ENCODE measurements around the gene NUP93.
"Not testable (repeated sequence)": the region's sequence is repeated elsewhere in the genome, so short reads cannot be mapped to it uniquely, and the experiment has no call there.

Gene NUP93

DNA sequence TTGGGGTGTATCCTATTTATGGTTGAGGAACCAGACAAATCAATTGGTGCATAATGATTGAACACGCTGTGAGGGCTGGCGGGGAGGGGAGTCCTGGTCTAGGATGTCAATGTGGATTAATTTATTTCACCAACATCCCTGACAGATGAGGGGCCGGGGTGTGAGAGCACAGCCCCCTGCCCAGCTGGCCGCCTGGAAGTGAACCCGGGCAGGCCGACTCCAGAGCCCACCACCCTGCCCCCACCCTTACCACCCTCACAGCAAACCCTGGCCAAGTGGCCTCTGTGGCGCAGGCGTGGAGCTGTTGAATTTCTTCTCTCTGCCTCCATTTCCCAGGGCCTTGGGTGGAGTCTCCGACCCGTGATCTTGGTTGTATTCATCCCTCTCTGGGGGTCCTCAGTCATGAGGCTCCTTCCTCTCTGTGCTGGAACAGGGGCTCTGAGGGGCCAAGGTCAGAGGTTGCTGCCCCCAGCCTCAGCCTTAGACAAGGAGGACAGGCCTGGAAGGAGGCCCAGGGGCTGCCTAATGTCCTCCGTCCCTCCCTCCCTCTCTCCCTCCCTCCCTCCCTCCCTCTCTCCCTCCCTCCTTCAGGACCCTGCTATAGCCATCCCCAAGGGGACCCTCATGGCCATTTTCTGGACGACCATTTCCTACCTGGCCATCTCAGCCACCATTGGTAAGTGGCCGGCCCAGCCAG is 147.7 kb downstream of the NUP93 start:
- no peak for DNase-seq

- DNase-seq: no peak
These were observed 148.4 kb downstream of the NUP93 start for GRCh38 chr16:56878282-56878854.

DNA sequence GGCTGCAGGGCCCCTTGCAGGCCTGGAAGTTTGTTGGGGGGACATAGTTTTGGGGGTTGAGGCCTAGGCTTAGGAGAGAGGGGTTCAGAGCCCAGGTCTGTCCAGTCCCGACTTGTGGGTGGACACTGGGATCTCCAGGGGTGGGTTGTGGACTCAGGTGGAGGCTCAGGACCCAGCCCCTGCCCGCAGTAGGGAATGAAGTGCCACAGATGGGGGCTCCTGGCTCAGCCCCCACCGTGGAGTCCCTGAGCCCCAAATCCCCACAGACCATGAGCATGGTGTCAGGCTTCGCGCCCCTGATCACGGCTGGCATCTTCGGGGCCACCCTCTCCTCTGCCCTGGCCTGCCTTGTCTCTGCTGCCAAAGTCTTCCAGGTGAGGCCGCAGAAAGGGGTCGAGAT is 149.3 kb downstream of the NUP93 start:
- DNase-seq: no peak

- no peak for DNase-seq
These were observed 150.2 kb downstream of the NUP93 start for GRCh38 chr16:56880176-56880575.

- no peak for DNase-seq
These were observed 150.8 kb downstream of the NUP93 start for GRCh38 chr16:56880685-56881084.

GRCh38 chr16:56882077-56882800 is 152.3 kb downstream of the NUP93 start:
- no peak for DNase-seq

DNA sequence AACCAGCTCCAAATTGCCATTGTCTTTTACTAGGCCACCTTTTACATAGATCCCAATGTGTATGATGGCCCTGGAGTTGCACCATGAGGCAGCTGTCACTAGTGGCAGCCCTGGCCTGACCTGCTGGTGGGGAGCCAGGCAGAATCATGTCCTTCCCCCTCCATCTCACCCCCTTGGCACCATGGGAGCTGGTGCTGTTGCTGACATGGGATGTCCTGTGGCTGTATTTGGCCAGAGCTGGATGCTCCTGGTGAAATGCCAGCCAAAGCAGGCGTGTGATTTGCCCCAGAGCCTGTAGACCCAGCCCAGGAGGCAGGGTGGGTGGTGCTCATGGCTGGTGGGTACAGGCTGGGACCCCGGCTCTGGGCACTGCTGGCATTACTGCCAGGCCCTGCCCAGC is 153.7 kb downstream of the NUP93 start:
- DNase-seq: no peak

DNA sequence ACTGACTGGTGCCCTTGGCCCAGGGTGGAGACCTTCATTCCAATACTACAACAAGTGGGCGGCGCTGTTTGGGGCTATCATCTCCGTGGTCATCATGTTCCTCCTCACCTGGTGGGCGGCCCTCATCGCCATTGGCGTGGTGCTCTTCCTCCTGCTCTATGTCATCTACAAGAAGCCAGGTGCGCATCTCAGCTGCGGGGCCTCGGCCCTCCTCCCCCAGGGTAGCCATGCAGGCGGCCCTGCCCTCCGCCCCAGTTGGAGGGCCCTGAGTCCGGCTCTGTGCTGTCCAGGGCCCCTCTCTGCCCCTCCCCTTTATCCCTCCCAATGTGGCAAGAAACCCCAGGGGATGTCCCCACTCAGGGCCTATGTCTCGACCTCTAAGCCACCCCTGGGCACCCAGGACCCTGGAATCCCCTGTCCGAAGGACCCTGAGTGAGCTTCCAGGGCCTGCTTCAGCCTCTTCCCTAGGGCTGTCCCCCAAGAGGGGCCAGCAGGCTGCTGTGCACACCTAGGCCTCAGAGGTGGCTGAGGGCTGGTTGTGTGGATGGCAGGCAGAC is 154.2 kb downstream of the NUP93 start:
- DNase-seq: no peak

DNA sequence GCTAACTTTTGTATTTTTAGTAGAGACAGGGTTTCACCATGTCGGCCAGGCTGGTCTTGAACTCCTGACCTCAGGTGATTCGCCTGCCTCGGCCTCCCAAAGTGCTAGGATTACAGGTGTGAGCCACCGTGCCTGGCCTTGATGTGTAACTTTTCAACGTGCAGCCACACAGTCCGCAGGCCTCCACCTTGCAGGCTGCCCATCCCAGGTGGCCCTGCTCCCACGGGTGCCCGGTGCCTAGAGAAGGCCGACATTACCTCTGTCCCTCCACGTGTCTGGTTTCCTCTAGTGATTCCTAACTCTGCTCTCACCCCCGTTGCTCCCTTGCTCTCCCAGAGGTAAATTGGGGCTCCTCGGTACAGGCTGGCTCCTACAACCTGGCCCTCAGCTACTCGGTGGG is 155.0 kb downstream of the NUP93 start:
- DNase-seq: not testable (repeated sequence)

GRCh38 chr16:56885446-56886162 is 155.7 kb downstream of the NUP93 start:
- no peak for DNase-seq

GRCh38 chr16:56886296-56886695 is 156.4 kb downstream of the NUP93 start:
- no peak for DNase-seq

GRCh38 chr16:56886826-56887225 is 156.9 kb downstream of the NUP93 start:
- no peak for DNase-seq

DNA sequence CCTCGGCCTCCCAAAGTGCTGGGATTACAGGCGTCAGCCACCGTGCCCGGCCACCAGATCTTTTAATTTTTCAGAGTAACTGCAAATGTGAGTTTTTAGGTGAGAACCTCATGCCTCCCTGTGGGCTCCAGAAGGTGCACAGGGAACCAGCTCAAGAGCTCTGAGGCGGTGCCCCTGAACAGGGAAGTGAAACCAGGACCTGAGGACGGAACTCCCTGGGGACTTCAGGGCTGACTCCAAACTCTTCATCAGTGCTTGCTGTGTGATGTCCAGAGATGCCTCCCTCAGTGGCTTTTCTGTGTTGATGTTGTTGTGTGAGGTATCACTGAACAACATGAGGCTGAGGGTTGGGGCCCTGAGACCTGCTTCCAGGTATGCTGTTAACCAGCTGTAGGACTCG is 158.9 kb downstream of the NUP93 start:
- no peak for DNase-seq

DNA sequence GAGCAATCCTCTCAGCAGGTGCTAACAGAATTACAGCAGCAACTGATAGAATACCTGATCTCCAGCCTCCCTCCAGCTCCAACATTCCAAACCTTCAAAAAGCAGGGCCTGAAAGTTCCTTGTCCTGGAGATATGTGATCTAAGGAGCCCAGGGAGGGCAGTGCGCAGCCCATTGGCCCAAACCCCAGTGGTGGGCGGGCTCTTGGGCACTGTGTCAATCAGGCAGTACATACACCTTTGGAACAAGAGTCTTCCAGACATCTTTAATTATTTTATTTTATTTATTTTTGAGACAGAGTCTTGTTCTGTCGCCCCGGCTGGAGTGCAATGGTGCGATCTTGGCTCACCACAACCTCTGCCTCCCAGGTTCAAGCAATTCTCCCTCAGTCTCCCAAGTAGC is 159.3 kb downstream of the NUP93 start:
- no peak for DNase-seq

DNA sequence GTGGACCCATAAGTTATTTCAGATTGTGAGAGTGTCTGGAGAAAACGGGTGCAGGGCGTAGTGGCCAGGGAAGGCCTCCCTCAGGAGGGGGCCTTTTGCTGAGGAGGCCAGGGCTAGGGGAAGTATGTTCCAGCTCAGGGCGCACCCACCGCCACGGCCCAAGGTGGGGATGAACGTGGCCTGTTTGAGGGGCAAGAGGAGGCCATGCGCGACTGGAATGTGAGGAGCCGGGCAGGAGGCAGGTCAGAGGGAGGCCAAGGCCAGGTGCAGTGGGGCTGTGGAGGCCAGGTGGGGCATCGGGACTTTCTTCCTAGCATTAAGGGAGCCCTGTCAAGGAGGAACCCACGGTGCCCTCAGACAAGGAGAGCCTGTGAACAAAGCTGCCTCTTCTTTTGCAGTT is 161.8 kb downstream of the NUP93 start:
- DNase-seq: no peak

GRCh38 chr16:56892705-56893104 is 162.8 kb downstream of the NUP93 start:
- no peak for DNase-seq

DNA sequence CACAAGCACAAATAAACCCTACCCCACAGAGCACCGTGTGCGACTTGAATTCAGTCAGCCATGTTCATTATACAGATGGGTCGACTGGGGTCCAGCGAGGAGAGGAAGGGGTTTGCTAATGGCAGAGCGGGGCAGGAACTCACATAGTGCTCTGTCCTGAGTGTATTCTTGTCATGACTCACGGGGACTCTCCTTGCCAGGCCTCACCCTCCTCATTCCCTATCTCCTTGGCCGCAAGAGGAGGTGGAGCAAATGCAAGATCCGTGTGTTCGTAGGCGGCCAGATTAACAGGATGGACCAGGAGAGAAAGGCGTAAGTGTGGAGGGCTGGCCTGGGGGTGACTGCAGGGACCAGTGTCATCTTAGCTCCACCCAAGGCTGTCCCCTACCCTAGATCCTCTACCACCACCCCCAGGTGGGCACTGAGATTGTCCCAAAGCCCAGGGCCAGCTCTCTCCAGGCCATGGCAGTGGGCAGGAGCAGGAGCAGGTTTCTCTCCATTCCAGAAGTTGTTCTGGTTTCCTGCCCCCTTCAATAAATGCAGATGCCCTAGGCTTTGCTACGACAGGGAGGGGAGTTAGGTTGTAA is 164.5 kb downstream of the NUP93 start:
- no peak for DNase-seq

DNA sequence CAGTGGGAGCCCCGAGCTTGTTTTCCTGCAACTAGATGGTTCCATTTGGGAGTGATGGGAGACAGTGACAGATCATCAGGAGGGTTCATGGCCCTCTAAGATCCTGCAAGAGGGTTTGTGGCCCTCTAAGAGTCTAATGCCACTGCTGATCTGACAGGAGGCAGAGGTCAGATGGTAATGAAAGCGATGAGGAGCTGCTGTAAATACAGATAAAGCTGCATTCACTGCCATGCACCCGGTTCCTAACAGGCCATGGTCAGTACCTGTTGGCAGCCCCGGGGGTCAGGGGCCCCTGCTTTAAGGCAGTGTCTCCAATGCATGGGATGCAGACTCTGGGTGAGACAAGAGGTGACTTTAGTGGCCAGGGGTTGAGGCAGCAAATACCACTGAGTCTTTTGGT is 165.9 kb downstream of the NUP93 start:
- no peak for DNase-seq

GRCh38 chr16:56896244-56896643 is 166.3 kb downstream of the NUP93 start:
- DNase-seq: no peak

DNA sequence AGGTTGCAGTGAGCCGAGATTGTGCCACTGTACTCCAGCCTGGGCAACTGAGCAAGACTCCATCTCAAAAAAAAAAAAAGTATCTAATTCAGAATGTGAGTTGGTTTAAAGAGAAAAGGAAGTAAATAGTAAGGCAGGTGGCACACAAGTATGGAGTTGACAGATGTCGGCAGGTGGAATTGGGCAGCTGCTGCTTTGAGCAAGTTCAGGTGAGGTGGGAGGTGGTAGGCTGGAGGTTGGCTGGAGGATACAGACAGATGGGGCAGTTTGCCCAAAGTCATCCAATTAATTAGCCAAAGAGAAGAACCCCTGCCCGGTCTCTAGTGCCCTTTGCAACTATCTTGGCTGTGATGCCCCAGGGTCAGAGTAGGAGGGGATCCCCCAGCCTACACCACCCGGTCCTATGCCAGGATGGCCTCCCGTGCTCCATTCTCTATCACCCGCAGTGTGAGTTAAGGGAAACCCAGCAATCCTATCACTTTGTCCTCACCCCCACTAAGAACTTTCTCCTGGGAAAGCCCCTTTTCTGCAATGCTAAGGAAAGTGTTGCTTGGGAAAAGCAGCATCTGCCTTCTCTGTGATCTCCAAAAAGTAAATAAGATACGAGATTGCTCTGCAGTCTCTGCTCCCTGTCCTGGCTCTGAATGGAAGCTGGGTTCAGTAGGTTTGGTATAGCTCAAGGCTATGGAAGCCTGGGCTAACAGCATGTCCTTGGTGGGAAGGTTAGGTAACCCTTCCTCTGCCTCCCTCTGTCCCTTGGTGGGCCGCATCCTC is 167.3 kb downstream of the NUP93 start:
- no peak for DNase-seq

DNA sequence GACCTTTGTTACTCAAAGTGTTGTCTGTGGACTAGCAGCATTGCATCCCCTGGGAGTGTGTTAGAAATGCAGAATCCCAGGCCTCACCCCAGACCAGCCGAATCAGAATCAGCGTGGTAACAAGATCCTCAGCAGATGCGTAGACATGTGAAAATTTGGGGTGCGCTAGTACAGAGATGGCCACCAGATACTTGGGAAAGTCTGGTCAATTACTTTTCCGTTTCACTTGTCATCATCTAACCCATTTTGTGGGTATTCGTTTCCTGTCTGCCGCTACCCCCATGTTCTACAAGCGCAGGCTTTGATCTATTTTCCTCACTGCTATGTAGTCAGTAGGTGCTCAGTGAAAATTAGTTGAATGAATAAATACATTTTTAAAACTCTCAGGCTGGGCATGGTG is 168.9 kb downstream of the NUP93 start:
- no peak for DNase-seq

All from stimulated activated CD4-positive, alpha-beta T cell treated with anti-CD3 and anti-CD28 coated beads, Interleukin-4, amount 100 ng/mL, for 1 hour (primary cell).